ENCODE data around the gene INCENP.
"Not testable (repeated sequence)": the region's sequence is repeated elsewhere in the genome, so short reads cannot be mapped to it uniquely, and the experiment has no call there.

INCENP gene

DNA sequence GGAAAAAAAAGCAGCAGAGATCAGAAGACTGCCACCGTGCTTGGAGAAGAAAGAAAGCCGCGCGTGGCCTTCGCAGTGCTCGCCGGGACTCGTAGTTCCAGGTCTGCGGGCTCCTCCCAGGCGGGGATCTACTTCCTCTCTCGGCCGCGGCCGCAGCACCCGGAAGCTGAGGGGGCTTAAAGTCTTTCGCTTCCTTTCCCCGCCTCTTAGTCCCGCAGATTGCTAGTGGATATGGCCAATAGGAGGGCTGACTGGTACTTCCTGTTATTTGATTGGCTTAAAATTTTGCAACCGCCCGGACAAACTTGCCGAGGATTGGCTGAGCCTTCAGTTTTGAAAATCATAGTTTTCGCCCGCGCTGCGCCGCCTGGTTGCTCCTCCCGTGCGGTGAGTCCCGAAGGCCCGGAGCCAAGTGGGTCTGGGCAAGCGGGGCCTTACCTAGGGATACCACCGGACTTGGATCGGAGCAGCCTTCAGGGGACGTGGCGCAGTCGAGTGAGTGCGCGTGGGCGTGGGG is at the start of gene INCENP:
TSS of gene INCENP (plus strand) at position 343 of the 517 bp plus-strand sequence. CDS start 4,151 bp downstream, outside the sequence.
- peak; percentile 99 for DNase-seq

DNA sequence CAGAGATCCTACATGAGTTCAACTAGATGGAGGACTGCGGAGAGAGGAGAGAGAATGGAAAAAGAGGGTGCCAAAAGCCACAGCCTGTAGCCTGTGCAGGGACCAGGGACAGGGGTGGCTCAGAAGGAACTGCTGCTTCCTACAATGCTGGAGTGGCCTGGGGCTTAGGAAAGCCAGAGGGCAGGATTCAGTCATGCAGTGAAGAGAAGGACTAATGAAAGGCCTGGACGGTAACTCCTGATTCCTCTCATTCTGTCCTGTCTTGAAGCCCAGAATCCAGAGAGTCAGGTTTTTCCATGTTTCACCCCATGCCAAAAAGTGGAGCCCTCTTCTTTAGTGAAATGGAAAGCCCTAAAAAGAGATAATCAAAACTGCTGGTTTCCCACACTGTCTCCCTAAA is 48.4 kb upstream of the INCENP start:
- DNase-seq = no peak

DNA sequence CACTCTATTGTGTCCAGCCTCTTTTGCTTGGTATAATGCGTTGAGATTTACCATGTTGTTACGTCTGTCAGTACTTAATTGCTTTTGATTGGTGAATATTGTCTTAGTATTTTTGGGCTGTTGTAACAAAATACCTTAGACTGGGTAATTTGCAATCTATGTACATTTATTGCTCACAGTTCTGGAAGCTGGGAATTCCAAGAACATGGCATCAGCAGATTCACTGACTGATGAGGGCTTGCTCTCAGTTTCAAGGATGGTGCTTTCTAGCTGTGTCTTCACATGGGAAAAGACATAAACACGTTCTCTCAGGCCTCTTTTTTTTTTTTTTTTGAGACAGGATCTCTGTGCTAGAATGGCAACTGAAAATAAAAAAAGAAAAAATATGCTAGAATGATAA is 46.7 kb upstream of the INCENP start:
- no peak for DNase-seq

GRCh38 chr11:62081378-62082291 is 42.2 kb upstream of the INCENP start:
- peak; percentile 71 for DNase-seq

DNA sequence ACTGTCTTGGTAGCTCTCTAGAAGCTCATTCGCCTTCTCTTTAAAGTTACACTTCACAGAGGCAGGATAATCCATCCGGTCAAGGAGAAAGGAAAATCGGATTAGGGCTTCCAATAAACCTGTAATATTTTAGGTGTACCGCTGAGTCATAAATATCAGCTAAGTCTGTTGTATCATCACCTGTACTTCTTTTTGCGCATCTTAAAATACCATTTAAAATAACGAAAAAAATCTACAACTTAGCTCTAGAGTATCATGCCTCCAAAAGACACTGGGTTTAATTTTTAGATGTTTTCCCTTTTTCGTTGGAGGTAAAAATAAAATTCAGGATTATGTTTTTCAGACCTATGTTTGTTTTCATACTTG is 41.5 kb upstream of the INCENP start:
- DNase-seq = no peak

DNA sequence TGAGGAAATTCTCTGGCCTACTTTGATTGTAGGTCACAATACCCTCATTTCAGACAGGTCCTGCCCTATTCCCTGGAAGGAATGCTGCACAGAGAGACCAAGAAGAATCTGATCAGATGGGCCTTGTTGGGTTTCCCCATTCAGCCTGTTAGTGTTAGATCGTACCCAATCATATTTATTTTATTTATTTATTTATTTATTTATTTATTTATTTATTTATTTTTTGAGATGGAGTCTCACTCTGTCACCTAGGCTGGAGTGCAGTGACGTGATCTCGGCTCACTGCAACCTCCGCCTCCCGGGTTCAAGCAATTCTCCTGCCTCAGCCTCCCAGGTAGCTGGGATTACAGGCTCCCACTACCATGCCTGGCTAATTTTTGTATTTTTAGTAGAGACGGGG is 39.0 kb upstream of the INCENP start:
- not testable (repeated sequence) for DNase-seq

- no peak for DNase-seq
Observed at GRCh38 chr11:62087694-62088093, 36.1 kb upstream of the INCENP start.

- no peak for DNase-seq
Observed at GRCh38 chr11:62088331-62088933, 35.4 kb upstream of the INCENP start.

DNA sequence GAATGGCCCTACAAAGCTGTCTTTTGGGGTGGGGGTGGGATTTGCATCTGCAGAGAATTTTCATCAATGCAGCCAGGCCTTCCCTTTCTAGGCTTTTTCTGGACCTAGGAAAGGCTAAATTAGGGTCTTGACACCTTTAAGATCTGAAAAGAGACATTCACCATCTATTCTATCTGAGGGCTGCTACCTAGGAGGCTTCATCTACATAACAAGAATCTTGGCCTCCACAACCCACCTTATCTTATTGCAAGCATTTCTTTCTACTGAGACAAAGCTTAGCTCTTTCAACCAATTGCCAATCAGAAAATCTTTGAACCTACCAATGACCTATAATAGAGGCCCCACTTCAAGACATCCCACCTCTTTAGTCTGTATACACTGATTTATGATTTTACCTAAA is 20.7 kb upstream of the INCENP start:
- no peak for DNase-seq

DNA sequence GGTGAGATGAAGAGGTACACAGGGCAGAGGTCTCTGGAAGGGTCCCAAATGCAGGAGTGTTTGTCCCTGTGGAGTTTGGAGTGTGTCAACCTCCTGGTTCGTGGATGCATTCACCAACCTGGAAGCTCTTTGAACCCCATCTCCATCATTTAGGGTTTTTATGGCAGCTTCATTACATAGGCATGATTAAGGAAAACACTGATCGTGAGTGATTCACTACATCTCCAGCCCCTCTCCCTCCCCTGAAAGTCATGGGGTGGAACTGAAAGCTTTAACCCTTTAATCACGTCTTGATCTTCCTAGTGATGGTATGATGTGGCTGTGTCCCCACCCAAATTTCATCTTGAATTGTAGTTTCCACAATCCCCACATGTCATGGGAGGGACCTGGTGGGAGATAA is 19.8 kb upstream of the INCENP start:
- DNase-seq = no peak

GRCh38 chr11:62104816-62105653 is 18.8 kb upstream of the INCENP start:
- no peak for DNase-seq

DNA sequence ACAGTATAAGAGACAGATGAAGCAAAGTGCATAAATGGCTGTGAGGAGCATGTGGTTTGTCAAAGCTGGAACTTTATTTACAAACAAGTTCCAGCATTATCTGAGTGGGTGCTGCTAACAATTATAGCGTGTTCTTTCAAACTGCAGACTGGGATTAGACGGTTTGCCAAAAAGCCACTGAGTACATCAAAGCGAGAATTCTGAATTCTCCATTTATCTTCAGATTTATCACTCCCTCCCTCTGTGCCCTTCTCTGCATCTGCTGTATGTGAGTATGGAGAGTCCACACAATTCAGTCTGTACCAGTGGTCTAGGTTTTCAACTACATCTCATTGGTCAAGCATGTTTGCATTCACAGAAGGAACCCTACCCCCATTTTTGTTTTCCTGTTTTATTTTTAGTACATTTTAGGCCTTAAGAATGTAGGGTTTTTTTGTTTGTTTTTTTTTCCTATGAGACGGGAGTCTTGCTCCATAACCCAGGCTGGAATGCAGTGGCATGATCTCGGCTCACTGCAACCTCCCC is 18.1 kb upstream of the INCENP start:
- no peak for DNase-seq

GRCh38 chr11:62108017-62108750 is 15.6 kb upstream of the INCENP start:
- peak; percentile 57 for DNase-seq

DNA sequence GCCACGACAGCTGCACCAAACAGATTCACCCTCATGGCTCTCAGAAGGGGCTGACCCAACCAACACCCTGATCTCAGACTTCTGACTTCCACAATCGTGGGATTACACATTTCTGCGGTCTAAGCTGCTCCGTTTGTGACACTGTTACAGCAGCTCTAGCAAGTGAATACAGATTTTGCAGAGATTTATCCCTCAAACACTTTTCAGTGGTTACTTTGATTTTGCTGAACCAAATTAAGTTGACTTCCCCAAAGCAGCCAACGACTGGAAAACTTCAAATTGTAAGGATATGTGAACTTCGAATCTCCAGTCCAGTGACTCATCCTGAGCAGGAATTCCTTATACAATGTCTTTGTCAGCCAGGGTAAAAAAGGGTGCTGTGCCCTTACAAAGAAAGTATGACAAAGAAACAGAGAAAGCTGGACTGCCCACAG is 14.8 kb upstream of the INCENP start:
- DNase-seq = no peak

DNA sequence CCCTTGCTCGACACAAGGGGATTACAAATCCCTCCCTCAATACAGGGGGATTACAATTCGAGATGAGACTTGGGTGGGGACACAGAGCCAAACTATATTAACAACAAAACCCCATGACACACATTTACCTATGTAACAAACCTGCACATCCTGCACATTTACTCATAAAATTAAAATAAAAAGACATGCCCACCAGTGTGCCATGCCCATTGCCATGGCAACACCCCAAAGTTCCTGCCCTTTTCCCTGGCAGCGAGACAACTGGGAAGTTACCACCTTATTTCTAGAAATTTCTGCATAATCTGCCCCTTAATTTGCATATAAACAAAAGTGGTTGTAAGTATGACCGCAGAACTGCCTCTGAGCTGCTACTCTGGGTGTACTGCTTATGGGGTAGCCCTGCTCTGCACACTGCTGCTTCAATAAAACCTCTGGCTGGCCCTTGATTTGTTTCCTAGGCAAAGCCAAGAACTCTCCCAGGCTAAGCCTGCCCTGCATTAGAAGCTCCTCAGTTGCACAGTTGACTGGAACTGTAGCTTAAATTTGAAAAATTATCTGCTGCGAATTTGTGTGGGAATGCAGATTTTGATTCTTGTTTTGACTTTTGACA is 8.6 kb upstream of the INCENP start:
- no peak for DNase-seq

DNA sequence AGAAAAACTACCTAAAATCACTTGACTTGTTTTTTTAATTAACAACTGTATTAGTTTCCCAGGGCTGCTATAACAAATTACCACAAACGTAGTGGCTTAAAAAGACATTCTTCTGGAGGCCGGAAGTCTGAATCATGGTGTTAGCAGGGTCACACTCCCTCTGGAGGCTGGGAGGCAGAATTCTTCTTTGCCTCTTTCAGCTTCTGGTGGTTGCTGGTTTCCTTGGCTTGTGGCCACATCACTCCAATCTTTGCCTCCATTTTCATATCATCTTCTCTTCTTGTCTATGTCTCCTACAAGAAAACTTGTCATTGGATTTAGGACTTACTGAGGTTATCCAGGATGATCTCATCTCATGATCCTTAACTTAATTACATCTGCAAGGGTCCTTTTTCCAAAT is 7.4 kb upstream of the INCENP start:
- no peak for DNase-seq

DNA sequence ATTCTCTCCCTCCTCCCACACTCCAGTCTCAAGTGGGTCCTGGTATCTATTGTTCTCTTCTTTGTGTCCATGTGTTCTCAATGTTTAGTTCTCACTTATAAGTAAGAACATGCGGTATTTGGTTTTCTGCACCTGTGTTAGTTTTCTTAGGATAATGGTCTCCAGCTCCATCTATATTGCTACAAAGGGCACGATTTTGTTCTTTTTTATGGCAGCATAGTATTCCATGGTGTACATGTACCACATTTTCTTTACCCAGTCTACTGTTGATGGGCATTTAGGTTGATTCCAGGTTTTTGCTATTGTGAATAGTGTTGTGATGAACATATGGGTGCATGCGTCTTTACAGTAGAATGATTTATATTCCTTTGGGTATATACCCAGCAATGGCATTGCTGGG is 4.2 kb upstream of the INCENP start:
- DNase-seq = no peak

GRCh38 chr11:62120001-62120400 is 3.8 kb upstream of the INCENP start:
- no peak for DNase-seq

GRCh38 chr11:62120431-62120830 is 3.4 kb upstream of the INCENP start:
- DNase-seq = no peak

- DNase-seq = no peak
Observed at GRCh38 chr11:62122076-62122475, 1.7 kb upstream of the INCENP start.

DNA sequence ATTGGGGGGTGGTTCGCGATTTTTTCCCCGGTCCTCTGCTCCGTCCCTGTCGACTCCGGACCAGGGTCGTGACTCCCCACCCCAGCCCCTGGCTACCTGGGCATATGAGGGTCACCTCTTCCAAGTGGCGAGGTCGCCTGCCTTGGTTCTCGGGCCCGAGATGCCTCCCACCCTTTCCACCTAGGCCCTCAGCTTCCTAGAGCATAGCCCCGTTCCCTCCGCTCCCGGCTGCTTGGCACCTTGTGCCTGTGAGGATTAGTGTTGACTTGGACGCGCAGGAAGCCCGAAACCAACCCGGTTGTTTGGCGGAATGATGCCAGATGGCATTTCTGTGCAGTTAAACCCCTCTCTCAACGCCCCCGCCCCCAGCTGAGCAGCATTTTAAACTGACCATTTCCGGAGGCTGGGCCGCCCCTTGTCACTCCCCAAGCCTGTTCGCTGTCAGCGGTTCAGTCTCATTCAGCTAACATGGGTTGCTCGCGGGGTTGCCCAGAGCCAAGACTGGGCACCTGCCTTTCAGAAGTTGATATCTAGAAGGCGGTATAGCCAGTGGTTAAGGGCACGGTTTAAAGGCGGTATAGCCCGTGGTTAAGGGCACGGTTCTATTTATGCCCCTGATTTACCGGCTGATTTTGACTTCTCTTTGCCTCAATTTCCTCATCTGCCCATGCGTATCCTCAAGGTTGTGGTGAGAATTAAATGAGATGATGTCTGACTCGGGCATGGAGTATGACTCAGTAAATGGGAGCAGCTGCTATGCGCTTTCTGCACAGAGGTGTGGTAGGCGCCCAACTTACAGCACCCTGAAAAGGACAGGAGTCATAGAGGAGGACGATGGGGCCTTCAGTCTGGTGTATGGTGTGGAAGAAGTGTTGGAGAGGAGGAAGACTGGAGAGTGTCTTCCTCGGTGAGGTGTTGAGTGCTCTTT is 639 bp downstream of the INCENP start:
- peak; percentile 31 for DNase-seq
